WTC11 (cell line): ENCODE results near the gene TACC2. TPM values are rescaled to one million over a fixed set of nuclear protein-coding genes. Genes with fewer than 3 reads are reported as not detected.
A peak's percentile ranks its signal among the peaks of the same experiment; 100 is the strongest.

Experiments used
- ATAC-seq: fragments of 200-7000 bp; cut with Tn5 transposase; 2 replicates; pipeline ENCODE4 v1.10.0; 2021; ENCODE audit warnings: mild to moderate bottlenecking, moderate library complexity
- Bru-seq: library from RNA; stranded (reverse); fragments of 400-500 nt; gene quantifications from one replicate; lab custom pipeline; 2021; lab: Mats Ljungman, UMichigan
- CTCF ChIA-PET: fragments of 300-600 bp; sonication (Branson Sonifier 250); formaldehyde crosslinking; loops from one replicate; lab custom pipeline; 2021; ENCODE audit warnings: antibody characterized with exemption; lab: Charles Lee
- POLR2A ChIA-PET: fragments of 350-600 bp; sonication (Branson Sonifier 250); formaldehyde crosslinking; loops from one replicate; lab custom pipeline; 2021; ENCODE audit warnings: antibody characterized with exemption; lab: Charles Lee
- DNase-seq: peaks from one replicate; pipeline ENCODE4 v3.0.0; 2021; ENCODE audit warnings: low spot score
- H3K27ac Mint-ChIP-seq: 2 replicates; pipeline ENCODE4 v1.8.0; 2021; ENCODE audit warnings: mixed read lengths
- H3K27me3 Mint-ChIP-seq: 2 replicates; pipeline ENCODE4 v1.8.0; 2021; ENCODE audit warnings: low read depth, mild to moderate bottlenecking, moderate library complexity, mixed read lengths
- H3K36me3 Mint-ChIP-seq: 2 replicates; pipeline ENCODE4 v1.8.0; 2021; ENCODE audit warnings: mixed read lengths
- H3K4me1 Mint-ChIP-seq: 2 replicates; pipeline ENCODE4 v1.8.0; 2022; ENCODE audit warnings: mixed read lengths
- H3K4me3 Mint-ChIP-seq: 2 replicates; pipeline ENCODE4 v1.8.0; 2021; ENCODE audit warnings: mild to moderate bottlenecking, moderate library complexity, mixed read lengths
- H3K9me3 Mint-ChIP-seq: 2 replicates; pipeline ENCODE4 v1.8.0; 2021; ENCODE audit warnings: mixed read lengths
- CREB1 ChIP-seq: sonication (generic); formaldehyde crosslinking; IDR thresholded peaks from 2 replicates; pipeline ENCODE4 v1.8.0; 2023; ENCODE audit warnings: mild to moderate bottlenecking, missing genetic modification reagents
- EMX1 ChIP-seq: fragments of 250-450 bp; sonication (Bioruptor Pico); IDR thresholded peaks from 2 replicates; pipeline ENCODE4 v1.8.0; 2021; ENCODE audit warnings: mild to moderate bottlenecking
- FOXP4 ChIP-seq: sonication (generic); formaldehyde crosslinking; IDR thresholded peaks from 2 replicates; pipeline ENCODE4 v1.8.0; 2022; ENCODE audit warnings: mild to moderate bottlenecking, missing genetic modification reagents
- GRHL2 ChIP-seq: fragments of 250-450 bp; sonication (Bioruptor Pico); IDR thresholded peaks from 2 replicates; pipeline ENCODE4 v1.8.0; 2022; ENCODE audit warnings: mild to moderate bottlenecking, moderate library complexity; ENCODE audit not compliant: insufficient replicate concordance, severe bottlenecking
- JAZF1 ChIP-seq: fragments of 250-450 bp; sonication (Bioruptor Pico); IDR thresholded peaks from 2 replicates; pipeline ENCODE4 v1.9.0; 2021; ENCODE audit warnings: moderate library complexity, mild to moderate bottlenecking, inconsistent platforms
- SMAD4 ChIP-seq: sonication (generic); formaldehyde crosslinking; IDR thresholded peaks from 2 replicates; pipeline ENCODE4 v1.8.0; 2022; ENCODE audit warnings: mild to moderate bottlenecking, missing genetic modification reagents
- SP1 ChIP-seq: sonication (generic); formaldehyde crosslinking; conservative IDR thresholded peaks from 2 replicates; pipeline ENCODE4 v1.8.1; 2022; ENCODE audit warnings: missing genetic modification reagents
- TCF7 ChIP-seq: sonication (generic); formaldehyde crosslinking; IDR thresholded peaks from 2 replicates; pipeline ENCODE4 v1.8.0; 2022; ENCODE audit warnings: mild to moderate bottlenecking, low read depth, missing genetic modification reagents, moderate library complexity
- TP53 ChIP-seq: sonication (generic); formaldehyde crosslinking; IDR thresholded peaks from 2 replicates; pipeline ENCODE4 v1.8.1; 2023; ENCODE audit warnings: mild to moderate bottlenecking, missing genetic modification reagents
- ZNF219 ChIP-seq: sonication (generic); formaldehyde crosslinking; IDR thresholded peaks from 2 replicates; pipeline ENCODE4 v1.8.0; 2023; ENCODE audit warnings: missing genetic modification reagents, mild to moderate bottlenecking, borderline replicate concordance
- ZNF416 ChIP-seq: fragments of 250-450 bp; sonication (Bioruptor Pico); IDR thresholded peaks from 2 replicates; pipeline ENCODE4 v1.9.0; 2021; ENCODE audit warnings: mild to moderate bottlenecking, inconsistent platforms
- long read RNA-seq, 3 experiments: library from RNA in 1 of 3; library from capped mRNA in 1 of 3; library from polyadenylated mRNA in 1 of 3; unstranded in 2 of 3; stranded (forward) in 1 of 3; transcript quantifications; one replicate each; pipeline ENCODE4 v2.0.0, GENCODE V29; 2021
- total RNA-seq: library from RNA; stranded (reverse); gene quantifications from 3 replicates; pipeline ENCODE4 v1.2.3, GENCODE V29; 2021
- TF ChIP-seq, protein P1 (sequence below): sonication (generic); formaldehyde crosslinking; IDR thresholded peaks from 2 replicates; pipeline ENCODE4 v1.8.1; 2023; ENCODE audit warnings: mild to moderate bottlenecking, missing genetic modification reagents, moderate library complexity
- TF ChIP-seq, protein P2 (sequence below): sonication (generic); formaldehyde crosslinking; IDR thresholded peaks from 2 replicates; pipeline ENCODE4 v1.8.1; 2023; ENCODE audit warnings: mild to moderate bottlenecking, missing genetic modification reagents, borderline replicate concordance
- TF ChIP-seq, protein P3 (sequence below): sonication (generic); formaldehyde crosslinking; IDR thresholded peaks from 2 replicates; pipeline ENCODE4 v1.8.0; 2022; ENCODE audit warnings: missing genetic modification reagents

The TACC2 gene
- total RNA-seq = 22.2 to 28.9 TPM (median 23.1 TPM) in 3 replicates
- Bru-seq, nascent RNA = percentile 58 among the genes with signal in this experiment
- long read RNA-seq, experiment 1, transcript TACC2-205 (13 exons, 3,281 nt) = major isoform, 5 of 114 reads
- long read RNA-seq, experiment 1, transcript TACC2-213 (4 exons, 3,109 nt) = major isoform, 5 of 114 reads
- long read RNA-seq, experiment 1, partial matches to known transcripts = 11 of 114 reads
- long read RNA-seq, experiment 1, other reads (novel, unspliced or antisense) = 93 of 114 reads
- long read RNA-seq, experiment 2, partial matches to known transcripts = 0 of 13 reads
- long read RNA-seq, experiment 2, other reads (novel, unspliced or antisense) = 11 of 13 reads
- long read RNA-seq, experiment 3, partial matches to known transcripts = 2 of 2 reads
- long read RNA-seq, experiment 3, other reads (novel, unspliced or antisense) = 0 of 2 reads

GRCh38 chr10:121988361-121989324 lies at the start of gene TACC2:
Gene TACC2 (plus strand): TSS chr10:121989163. CDS start chr10:122021982, 32,819 bp downstream.
- DNase-seq (no peak), ATAC-seq (no peak)
- TF ChIP-seq, protein P1, sequence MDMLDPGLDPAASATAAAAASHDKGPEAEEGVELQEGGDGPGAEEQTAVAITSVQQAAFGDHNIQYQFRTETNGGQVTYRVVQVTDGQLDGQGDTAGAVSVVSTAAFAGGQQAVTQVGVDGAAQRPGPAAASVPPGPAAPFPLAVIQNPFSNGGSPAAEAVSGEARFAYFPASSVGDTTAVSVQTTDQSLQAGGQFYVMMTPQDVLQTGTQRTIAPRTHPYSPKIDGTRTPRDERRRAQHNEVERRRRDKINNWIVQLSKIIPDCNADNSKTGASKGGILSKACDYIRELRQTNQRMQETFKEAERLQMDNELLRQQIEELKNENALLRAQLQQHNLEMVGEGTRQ (CRISPR knock-in tag) = peak; percentile 65
- TF ChIP-seq, protein P2, sequence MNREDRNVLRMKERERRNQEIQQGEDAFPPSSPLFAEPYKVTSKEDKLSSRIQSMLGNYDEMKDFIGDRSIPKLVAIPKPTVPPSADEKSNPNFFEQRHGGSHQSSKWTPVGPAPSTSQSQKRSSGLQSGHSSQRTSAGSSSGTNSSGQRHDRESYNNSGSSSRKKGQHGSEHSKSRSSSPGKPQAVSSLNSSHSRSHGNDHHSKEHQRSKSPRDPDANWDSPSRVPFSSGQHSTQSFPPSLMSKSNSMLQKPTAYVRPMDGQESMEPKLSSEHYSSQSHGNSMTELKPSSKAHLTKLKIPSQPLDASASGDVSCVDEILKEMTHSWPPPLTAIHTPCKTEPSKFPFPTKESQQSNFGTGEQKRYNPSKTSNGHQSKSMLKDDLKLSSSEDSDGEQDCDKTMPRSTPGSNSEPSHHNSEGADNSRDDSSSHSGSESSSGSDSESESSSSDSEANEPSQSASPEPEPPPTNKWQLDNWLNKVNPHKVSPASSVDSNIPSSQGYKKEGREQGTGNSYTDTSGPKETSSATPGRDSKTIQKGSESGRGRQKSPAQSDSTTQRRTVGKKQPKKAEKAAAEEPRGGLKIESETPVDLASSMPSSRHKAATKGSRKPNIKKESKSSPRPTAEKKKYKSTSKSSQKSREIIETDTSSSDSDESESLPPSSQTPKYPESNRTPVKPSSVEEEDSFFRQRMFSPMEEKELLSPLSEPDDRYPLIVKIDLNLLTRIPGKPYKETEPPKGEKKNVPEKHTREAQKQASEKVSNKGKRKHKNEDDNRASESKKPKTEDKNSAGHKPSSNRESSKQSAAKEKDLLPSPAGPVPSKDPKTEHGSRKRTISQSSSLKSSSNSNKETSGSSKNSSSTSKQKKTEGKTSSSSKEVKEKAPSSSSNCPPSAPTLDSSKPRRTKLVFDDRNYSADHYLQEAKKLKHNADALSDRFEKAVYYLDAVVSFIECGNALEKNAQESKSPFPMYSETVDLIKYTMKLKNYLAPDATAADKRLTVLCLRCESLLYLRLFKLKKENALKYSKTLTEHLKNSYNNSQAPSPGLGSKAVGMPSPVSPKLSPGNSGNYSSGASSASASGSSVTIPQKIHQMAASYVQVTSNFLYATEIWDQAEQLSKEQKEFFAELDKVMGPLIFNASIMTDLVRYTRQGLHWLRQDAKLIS (CRISPR knock-in tag) = no peak
- CTCF ChIA-PET = no interaction called here
- Mint-ChIP-seq H3K27ac (peak within 1 kb of the TSS; percentile 31; the same call in 1 of the 2 replicates), H3K4me1 (peaks cover 5% of the 10 kb centered on the region), H3K36me3 (peaks cover 22% of the 10 kb centered on the region), H3K4me3 (no peak within 1 kb of the TSS), H3K9me3 (peaks cover 31% of the 10 kb centered on the region), H3K27me3 (peaks cover 13% of the 10 kb centered on the region)
- POLR2A ChIA-PET = no interaction called here

- Mint-ChIP-seq H3K27ac (no peak overlapping the region), H3K4me1 (no peaks in the 10 kb centered on the region), H3K9me3 (peaks cover 6% of the 10 kb centered on the region; the same call in 1 of the 2 replicates), H3K27me3 (no peaks in the 10 kb centered on the region), H3K4me3 (no peak overlapping the region), H3K36me3 (no peaks in the 10 kb centered on the region)
- DNase-seq = no peak
- POLR2A ChIA-PET = no interaction called here
- no peak for ATAC-seq
- CTCF ChIA-PET = no interaction called here
- TF ChIP-seq, protein P2 (CRISPR knock-in tag) = no peak
- TF ChIP-seq TP53 (CRISPR knock-in tag) (no peak), SP1 (CRISPR knock-in tag) (no peak), EMX1 (CRISPR knock-in tag) (no peak), ZNF416 (no peak), FOXP4 (no peak), JAZF1 (no peak), GRHL2 (no peak), SMAD4 (CRISPR knock-in tag) (no peak), TCF7 (CRISPR knock-in tag) (no peak), CREB1 (CRISPR knock-in tag) (no peak), ZNF219 (no peak)
- TF ChIP-seq, protein P3, sequence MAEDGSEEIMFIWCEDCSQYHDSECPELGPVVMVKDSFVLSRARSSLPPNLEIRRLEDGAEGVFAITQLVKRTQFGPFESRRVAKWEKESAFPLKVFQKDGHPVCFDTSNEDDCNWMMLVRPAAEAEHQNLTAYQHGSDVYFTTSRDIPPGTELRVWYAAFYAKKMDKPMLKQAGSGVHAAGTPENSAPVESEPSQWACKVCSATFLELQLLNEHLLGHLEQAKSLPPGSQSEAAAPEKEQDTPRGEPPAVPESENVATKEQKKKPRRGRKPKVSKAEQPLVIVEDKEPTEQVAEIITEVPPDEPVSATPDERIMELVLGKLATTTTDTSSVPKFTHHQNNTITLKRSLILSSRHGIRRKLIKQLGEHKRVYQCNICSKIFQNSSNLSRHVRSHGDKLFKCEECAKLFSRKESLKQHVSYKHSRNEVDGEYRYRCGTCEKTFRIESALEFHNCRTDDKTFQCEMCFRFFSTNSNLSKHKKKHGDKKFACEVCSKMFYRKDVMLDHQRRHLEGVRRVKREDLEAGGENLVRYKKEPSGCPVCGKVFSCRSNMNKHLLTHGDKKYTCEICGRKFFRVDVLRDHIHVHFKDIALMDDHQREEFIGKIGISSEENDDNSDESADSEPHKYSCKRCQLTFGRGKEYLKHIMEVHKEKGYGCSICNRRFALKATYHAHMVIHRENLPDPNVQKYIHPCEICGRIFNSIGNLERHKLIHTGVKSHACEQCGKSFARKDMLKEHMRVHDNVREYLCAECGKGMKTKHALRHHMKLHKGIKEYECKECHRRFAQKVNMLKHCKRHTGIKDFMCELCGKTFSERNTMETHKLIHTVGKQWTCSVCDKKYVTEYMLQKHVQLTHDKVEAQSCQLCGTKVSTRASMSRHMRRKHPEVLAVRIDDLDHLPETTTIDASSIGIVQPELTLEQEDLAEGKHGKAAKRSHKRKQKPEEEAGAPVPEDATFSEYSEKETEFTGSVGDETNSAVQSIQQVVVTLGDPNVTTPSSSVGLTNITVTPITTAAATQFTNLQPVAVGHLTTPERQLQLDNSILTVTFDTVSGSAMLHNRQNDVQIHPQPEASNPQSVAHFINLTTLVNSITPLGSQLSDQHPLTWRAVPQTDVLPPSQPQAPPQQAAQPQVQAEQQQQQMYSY (CRISPR knock-in tag) = no peak
Measured at GRCh38 chr10:121941532-121941931, 47.4 kb upstream of the TACC2 start.
